GM21423 (cell line): ENCODE measurements around the gene SLC66A3.

Experiments used
- ATAC-seq: cut with Tn5 transposase; IDR thresholded peaks from one replicate; pipeline ENCODE4 v1.9.1; 2021; ENCODE audit warnings: mild to moderate bottlenecking, moderate library complexity; ENCODE audit not compliant: unreplicated experiment

SLC66A3 gene

DNA sequence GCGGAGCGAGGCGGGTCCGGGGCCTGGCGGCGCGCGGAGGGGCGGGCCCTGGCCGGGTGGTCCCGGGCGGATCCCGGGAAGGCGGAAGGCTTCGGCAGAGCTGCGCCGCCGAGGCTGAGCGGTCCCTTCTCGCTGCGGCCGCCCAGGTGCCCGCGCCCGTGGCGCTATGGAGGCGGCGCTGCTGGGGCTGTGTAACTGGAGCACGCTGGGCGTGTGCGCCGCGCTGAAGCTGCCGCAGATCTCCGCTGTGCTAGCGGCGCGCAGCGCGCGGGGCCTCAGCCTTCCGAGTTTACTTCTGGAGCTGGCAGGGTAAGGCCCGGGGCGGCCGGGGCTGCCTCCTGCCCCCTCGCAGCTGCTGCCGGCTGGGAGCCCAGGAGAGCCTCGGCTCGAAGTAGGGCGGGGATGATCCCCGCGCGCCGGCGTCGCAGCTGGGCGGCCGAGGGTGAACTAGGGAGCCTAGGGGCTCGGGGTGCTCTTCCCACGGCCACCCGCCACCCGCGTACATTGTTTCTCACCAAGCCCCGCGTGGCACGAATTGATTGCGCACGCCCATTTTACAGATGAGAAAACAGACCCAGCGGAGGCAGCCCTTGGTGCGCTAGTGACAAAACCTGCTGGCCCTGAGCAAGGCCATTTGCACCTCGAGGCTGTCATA lies at the start of gene SLC66A3:
Gene SLC66A3, plus strand, starts transcription at position 87 of the 655 bp plus-strand sequence. Its CDS starts 80 bp downstream, at position 167.
- ATAC-seq: peak; percentile 77

DNA sequence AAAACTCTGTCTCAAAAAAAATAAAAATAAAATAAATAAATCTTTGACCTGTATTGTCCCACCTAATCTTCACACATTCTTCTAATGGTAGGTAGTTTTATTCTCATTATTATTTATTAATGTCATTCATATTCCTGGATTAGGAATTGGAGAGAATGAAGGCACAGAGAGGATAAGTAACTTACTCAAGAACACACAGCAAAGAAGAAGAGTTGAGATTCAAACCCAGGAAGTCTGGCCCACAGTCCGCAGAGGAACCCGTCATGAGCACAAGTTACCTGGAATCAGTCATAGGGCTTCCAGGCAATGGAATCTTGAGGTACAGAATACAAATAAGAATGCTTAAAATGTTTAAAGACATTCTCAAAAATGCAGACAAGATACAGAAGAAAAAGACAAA lies 46.3 kb upstream of the SLC66A3 start:
- ATAC-seq: no peak

DNA sequence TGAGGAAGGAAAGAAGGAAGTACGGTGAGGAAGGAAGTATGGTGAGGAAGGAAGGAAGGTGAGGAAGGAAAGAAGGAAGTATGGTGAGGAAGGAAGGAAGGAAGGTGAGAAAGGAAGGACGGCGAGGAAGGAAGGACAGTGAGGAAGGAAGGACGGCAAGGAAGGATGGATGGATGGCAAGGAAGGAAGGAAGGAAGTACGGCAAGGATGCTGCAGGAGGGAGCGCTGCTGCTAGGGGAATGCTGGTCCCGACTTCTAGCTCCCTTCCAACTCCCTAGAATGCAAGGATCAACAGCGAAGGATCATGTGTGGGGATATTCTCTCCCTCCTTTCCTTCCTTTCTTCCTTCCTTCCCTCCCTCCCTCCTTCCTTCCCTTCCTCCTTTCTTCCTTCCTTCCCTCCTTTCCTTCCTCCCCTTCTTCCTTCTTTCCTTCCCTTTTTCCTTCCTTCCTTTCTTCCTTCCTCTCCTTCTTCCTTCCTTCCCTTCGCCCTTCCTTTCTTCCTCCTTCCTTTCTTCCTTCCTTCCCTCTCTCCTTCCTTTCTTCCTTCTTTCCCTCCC lies 42.3 kb upstream of the SLC66A3 start:
- no peak for ATAC-seq

DNA sequence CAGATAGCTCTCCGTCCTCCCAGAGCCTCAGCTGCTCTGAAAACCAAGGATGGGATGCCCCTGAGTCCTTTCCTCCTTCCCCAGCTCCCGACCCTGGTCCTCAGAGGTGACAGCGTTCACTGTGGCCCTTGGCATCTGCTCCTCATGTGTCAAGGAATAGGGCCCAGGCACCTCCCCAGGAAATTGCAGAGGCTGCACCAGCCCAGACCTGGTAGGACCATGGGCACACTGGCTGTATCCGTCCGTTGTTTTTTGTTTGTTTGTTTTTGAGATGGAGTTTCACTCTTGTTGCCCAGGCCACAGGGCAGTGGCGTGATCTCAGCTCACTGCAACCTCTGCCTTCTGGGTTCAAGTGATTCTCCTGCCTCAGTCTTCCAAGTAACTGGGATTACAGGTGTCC lies 37.5 kb upstream of the SLC66A3 start:
- no peak for ATAC-seq

DNA sequence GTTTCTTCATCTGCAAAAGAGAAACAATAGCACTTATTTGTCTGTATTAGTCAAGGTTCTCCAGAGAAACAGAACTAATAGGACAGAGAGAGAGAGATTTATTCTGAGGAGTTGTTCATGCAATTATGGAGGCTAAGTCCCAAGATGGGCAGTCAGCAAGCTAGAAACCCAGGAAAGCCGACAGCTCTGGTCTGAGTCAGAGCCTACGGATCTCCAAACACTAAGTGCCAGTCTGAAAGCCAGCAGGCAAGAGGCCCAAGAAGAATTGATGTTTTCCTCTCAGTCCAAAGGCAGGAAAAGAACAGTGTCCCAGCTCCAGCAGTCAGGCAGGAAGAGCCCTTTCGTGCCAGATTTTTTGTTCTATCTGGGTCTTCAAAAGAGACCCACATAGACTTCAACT lies 36.5 kb upstream of the SLC66A3 start:
- no peak for ATAC-seq

DNA sequence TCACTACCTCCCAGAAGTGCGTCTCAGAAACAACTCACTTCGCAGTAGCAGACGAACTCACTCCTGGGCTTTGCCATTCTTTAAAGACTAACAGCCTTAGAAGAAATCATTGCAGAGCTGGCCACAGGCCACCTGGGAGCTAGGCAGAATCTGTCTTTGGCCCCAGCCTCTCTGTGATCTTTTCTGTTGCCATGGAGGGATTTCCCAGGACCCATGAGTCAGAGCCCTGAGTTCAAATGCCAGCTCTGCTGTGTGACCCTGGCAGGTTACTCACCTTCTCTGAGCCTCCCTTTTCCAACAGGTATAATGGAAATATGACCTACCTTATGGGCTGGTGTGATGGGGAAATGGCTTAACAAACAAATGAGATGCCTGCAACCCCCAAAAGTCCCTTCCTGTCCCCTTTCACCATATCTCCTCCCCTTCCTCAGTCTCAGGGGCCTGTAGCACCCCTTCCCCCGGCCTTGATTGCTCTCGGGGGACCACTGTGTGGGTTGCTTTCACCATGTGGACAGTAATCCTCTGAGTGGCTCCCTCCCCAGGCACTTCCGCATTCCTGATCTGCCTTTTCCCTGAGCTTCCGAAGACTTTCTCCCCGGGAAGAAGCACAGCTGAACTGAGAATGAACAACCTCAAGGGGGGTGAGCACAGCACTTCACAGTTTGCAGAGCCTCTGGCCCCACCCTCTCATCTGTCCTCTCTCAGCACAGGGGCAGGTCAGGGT lies 34.0 kb upstream of the SLC66A3 start:
- ATAC-seq: no peak

DNA sequence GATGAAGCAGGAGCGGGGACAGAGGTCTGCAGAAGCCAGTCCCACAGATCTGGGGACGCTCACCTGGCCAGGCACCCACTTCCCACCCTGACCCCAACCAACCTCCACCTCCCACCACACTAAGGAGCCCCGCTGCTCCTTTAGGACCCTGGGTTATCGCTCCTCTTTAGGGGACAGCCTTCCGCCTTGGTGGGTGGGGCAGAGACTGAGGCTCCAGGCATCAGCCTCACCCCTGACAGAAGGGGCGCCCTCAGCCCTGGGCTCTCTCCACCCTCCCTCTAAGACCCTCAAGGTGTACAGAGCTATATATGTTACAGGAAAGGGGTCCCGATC lies 33.5 kb upstream of the SLC66A3 start:
- no peak for ATAC-seq

- no peak for ATAC-seq
Measured at GRCh38 chr2:11122380-11122779, 32.9 kb upstream of the SLC66A3 start.

- ATAC-seq: no peak
Measured at GRCh38 chr2:11123001-11123809, 32.1 kb upstream of the SLC66A3 start.

DNA sequence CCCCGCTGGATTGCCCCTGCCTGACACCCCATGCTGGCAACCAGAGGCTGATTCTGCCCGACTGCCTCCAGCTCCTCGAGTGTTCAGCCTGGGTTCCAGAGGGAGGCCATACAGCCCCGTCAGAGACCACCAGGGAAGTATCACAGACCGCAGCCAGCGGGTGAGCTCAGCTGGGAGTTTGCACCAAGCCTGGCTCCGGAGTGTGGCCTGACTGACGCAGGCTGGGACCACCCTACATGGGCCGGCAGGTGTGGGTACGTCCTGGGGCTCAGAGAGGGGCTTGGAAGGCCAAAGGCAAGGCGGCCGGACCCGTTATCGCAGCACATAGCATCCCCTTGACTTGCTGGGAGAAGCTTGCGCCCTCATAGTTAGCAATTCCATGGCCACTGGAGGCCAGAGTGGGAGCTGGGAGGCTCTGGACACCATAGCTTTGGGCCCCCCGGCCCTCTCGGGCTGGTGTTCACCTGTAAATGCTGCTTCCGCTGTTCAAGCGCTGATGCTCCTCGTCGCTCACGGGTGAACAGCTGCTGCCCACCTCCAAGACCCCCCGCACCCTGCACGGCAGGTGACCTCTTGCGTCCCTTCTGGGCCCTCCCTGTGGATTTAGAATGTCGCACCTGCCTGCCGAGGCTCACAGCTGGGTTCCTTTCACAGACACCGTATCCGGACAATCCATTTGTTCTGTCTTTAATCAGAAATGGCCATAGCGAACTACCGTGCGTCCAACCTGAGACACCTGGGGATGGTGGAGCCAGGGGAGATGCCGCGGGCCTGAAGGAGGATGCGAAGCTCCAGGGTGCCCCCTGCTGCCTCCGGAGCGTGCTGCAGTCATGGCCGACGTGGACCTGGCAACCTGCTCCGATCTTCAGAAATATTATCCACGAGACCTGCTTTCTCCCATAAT lies 31.2 kb upstream of the SLC66A3 start:
- peak; percentile 49 for ATAC-seq

- ATAC-seq: no peak
Measured at GRCh38 chr2:11124760-11125068, 30.6 kb upstream of the SLC66A3 start.

DNA sequence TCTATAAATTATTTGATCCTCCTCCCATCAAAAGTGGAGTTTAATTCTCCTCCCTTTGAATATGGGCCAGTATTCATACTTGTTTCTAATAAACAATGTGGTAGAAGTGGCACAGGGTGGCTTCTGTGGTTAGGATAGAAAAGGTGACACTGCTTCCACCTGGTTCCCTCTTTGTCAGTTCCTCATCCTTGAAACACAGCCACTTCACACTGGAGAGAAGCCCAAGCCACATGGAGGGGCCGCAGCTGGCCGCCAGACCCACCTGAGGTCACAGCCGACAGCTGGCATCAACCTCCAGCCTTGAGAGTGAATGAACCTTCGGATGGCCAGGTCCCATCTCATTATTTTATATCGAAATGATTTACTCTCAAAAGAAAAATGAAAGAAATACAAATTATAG lies 27.5 kb upstream of the SLC66A3 start:
- ATAC-seq: no peak

GRCh38 chr2:11128243-11128951 lies 26.9 kb upstream of the SLC66A3 start:
- ATAC-seq: no peak

DNA sequence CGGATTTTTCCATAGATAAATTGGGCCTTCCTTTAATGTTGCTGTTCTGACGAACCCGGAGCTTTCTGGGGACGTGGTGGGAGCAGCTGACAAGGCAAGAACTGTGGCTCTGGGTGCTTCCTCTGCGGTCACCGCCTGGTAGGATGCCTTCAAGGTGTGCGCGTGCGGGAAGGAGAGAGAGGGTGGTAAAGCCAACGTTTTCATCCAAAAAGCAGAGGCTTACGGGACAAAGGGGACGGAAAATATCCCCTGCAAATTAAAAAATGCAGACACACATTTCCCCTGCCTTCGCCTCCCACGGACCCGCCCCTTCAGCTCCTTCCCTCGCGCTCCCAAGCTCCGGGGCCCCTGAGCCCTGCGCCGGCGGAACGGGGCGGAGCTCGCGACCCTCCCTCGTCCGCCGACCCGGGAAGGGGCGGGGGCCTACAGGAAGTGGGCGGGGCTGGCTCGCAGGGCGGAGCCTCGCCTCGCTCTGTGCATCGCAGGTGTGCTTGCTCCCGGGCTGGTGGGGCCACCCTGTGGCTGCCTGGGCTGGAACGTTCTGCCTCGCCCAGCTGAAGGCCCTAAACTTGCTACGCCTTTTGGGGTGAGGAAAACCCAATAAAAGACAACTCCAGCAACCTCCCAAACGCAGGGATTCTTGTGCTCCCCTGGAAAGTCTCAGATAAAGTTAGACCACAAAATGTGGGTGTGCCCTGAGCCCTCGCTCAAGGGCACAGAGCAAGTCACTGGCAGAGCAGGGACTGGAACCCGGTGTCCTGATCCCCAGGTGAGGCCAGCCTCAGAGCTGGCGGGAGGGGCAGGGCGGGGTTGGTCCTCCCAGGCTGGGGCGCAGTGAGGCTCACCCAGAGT lies 25.4 kb upstream of the SLC66A3 start:
- ATAC-seq: peak; percentile 64

DNA sequence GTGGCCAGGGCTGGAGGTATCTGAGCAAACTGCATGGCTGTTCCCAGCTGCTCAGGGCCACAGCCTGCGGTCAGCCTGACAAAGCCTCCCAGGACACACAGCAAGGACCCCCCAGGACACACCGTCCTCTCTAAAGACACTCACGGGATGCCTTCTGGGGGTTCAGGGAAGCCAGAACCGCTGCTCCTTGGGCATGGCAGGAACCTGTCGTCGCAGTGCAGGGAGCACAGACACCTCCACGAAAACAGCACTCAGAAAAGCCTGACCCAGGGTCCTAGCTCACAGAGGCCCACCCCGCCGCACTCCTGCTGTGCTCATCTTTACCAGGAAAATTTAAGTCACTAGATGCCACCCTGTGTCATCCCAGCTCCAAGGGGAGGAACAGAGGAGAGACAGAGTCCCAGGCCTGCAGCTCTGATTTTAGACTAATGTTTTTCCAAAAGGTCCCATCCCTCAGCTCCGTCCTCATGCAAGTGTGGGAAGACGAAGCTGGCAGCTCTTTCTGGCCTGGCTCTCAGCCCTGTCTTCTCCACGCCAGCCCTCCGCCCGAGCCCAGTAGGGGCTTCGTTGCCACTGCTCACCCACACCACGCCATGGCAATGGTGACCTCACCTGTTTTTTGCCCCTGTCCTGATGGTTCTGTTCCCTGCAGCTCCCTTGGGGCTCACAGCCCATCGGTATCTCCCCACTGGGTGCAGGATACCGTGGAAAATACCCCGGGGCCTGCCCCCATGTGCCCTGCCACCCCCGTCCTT lies 23.9 kb upstream of the SLC66A3 start:
- no peak for ATAC-seq

DNA sequence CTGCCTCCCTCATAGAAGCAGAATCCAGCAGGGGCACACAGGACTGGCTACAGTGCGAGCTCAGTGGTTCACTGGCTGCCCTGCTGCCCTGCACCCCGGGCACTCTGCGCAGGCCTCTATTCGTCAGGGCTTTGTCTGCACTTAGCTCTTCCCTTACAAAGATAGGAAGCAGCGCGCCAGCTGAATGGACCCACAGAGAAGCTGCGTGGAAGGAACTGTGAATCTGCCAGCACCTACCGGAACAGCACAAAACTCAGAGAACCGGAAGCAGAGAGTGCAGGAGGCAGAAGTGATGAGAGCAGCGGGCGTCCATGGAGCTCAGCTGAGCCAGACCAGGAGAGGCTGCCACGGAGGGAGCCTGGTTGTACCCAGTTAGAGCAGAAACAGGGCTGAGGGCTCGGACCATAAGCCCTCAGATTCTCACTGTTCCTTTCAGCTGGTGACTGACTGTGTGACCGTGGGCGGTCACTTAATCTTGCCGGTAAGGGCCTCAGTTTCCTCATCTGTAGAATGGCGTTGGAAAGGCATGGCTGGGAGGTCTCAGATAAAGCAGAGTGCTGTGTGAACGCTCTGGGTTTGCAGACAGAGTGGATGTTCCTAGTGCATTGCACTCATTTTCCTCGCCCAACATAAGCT lies 23.1 kb upstream of the SLC66A3 start:
- no peak for ATAC-seq

DNA sequence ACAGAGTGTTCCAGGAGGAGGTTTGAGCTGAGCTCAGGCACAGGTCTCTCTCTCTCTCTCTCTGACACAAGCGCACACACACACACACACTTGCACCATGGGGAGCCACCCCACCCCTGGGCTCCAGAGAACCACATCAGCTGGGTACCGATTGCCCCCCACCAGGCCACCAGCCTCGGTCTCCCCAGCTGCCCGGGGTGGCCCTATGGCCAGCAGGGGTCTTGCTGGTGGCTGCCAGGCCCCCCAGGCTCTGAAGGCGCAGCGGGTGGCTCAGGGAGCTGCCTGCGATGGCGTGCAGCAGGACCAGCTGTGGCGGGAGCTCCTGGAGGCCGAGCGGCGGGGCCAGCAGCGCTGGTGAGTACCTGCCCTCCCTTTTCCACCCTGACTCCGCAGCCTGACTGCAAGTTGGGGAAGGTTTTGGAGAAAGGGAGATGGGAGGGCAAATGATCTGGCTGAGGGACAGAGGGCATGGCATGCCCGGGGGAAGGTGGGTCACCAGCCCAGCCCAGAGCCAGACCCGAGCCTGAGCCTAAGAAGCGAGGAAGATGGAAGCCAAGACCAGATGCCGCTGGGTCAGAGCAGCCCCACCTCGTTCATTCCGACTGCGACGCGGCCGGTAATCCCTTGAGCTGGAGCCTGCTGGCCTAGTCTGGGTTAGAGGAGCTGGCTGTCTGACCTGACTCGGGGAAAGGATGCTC lies 21.9 kb upstream of the SLC66A3 start:
- no peak for ATAC-seq
